Breast epithelium (tissue), 3 donors: ENCODE results near the gene MAD1L1.

Source experiments
- POLR2A ChIP-seq: fragments of 450-650 bp; IDR thresholded peaks from one replicate; pipeline ENCODE4 v1.6.1; 2016; ENCODE audit warnings: antibody characterized with exemption, mild to moderate bottlenecking, moderate library complexity
- TF ChIP-seq, protein P1 (sequence below), 3 donors: fragments of 450-650 bp; IDR thresholded peaks; one replicate each; pipeline ENCODE4 v1.5.1; 2016 to 2017; ENCODE audit warnings: antibody characterized with exemption in 3 of 3, mild to moderate bottlenecking in 3 of 3, moderate library complexity in 3 of 3

DNA sequence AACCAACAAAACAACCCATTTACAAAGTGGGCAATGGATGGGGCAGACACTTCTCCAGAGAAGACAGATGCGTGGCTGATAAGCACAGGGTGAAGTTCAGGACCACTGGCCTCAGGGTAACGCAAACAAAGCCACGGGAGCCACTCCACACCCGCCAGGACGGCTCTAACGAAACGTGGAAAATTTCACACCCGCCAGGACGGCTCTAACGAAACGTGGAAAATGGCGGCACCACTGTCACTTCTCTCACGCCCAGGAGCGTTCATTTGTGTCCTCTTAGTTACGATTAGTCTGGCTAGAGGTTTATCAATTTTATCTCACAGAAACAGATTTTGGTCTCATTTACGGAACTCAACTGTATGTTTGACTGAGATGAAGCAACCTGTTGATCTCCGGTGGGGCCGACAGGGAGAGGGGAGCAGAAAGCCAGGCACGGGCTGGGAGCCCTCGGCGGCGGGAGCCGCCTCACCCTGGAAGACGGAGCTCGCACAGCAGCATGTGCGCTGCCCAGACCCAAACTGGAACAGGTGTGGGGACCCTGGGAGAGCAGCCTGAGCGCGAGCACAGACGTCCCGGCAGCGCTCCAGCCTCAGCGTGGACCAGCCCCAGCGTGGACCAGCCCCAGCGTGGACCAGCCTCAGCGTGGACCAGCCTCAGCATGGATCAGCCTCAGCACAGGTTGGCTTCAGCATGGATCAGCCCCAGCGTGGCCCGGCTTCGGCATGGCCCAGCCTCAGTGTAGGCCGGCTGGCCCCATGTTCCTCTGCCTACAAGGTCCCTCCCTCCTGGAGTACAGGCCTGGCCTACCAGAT is 243.5 kb downstream of the MAD1L1 start:
- TF ChIP-seq POLR2A, result no peak
- TF ChIP-seq, protein P1, sequence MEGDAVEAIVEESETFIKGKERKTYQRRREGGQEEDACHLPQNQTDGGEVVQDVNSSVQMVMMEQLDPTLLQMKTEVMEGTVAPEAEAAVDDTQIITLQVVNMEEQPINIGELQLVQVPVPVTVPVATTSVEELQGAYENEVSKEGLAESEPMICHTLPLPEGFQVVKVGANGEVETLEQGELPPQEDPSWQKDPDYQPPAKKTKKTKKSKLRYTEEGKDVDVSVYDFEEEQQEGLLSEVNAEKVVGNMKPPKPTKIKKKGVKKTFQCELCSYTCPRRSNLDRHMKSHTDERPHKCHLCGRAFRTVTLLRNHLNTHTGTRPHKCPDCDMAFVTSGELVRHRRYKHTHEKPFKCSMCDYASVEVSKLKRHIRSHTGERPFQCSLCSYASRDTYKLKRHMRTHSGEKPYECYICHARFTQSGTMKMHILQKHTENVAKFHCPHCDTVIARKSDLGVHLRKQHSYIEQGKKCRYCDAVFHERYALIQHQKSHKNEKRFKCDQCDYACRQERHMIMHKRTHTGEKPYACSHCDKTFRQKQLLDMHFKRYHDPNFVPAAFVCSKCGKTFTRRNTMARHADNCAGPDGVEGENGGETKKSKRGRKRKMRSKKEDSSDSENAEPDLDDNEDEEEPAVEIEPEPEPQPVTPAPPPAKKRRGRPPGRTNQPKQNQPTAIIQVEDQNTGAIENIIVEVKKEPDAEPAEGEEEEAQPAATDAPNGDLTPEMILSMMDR (IDR thresholded peaks at IDR 0.05), result no peak
